Measurements from ENCODE around the gene CALM3.

CALM3 gene

GRCh38 chr19:46639358-46640182 is 38.4 kb downstream of the CALM3 start:
- DNase-seq = no peak

- no peak for DNase-seq
These were observed 39.5 kb downstream of the CALM3 start for GRCh38 chr19:46640656-46641055.

GRCh38 chr19:46644720-46645119 is 43.6 kb downstream of the CALM3 start:
- no peak for DNase-seq

GRCh38 chr19:46646402-46646801 is 45.3 kb downstream of the CALM3 start:
- DNase-seq = no peak

GRCh38 chr19:46648060-46648960 is 47.2 kb downstream of the CALM3 start:
- DNase-seq = no peak

- no peak for DNase-seq
These were observed 48.1 kb downstream of the CALM3 start for GRCh38 chr19:46648961-46649960.

- no peak for DNase-seq
These were observed 49.3 kb downstream of the CALM3 start for GRCh38 chr19:46650445-46650844.

GRCh38 chr19:46654621-46655152 is 53.6 kb downstream of the CALM3 start:
- no peak for DNase-seq

- DNase-seq = no peak
These were observed 55.4 kb downstream of the CALM3 start for GRCh38 chr19:46656541-46656940.

- no peak for DNase-seq
These were observed 58.2 kb downstream of the CALM3 start for GRCh38 chr19:46659151-46660007.

- DNase-seq = no peak
These were observed 58.9 kb downstream of the CALM3 start for GRCh38 chr19:46660008-46660517.
